ENCODE measurements around the gene RASSF6.
"Not testable (repeated sequence)": the region's sequence is repeated elsewhere in the genome, so short reads cannot be mapped to it uniquely, and the experiment has no call there.

RASSF6 gene

GRCh38 chr4:73631565-73632226, 11.5 kb upstream of the RASSF6 start:
- H3K36me3 ChIP-seq (ENCODE audit: insufficient read depth, low read length), result no peaks in the 10 kb centered on the region
- no peak overlapping the region for H2AFZ ChIP-seq (ENCODE audit: low read depth, low read length)

GRCh38 chr4:73628834-73629233, 8.6 kb upstream of the RASSF6 start:
- not testable (repeated sequence) for H3K36me3 ChIP-seq (ENCODE audit: insufficient read depth, low read length); H3K4me3 ChIP-seq (ENCODE audit: low read length); H2AFZ ChIP-seq (ENCODE audit: low read depth, low read length); H3K9me3 ChIP-seq (ENCODE audit: low read length); H3K4me1 ChIP-seq (ENCODE audit: insufficient read depth, low read length); H3K27me3 ChIP-seq (ENCODE audit: insufficient read depth, low read length)

More at GRCh38 chr4:73631565-73632226, 11.5 kb upstream of the RASSF6 start:
- Histone ChIP-seq H3K27me3 (ENCODE audit: insufficient read depth, low read length) (no peaks in the 10 kb centered on the region), H3K4me3 (ENCODE audit: low read length) (no peak overlapping the region), H3K9me3 (ENCODE audit: low read length) (no peaks in the 10 kb centered on the region), H3K4me1 (ENCODE audit: insufficient read depth, low read length) (no peaks in the 10 kb centered on the region)

DNA sequence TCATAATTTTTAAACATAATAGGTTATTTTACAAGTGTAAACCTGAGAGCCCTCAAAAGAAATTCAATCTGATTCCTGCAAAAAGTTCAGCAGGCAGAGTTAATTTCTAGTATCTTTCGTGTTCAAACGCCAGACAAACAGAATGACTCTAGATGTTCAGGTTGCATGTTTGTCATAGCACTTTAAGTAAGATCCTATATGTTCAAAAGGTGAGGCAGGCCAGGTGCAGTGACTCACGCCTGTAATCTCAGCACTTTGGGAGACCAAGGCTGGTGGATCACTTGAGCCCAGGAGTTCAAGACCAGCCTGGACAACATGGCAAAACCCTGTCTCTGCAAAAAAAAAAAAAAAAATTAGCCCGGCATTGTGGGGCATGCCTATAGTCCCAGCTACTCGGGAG, 1.1 kb upstream of the RASSF6 start:
- Histone ChIP-seq H3K36me3 (ENCODE audit: insufficient read depth, low read length) (no peaks in the 10 kb centered on the region), H3K27me3 (ENCODE audit: insufficient read depth, low read length) (peaks cover 4% of the 10 kb centered on the region), H2AFZ (ENCODE audit: low read depth, low read length) (no peak overlapping the region), H3K9me3 (ENCODE audit: low read length) (no peaks in the 10 kb centered on the region), H3K4me3 (ENCODE audit: low read length) (no peak overlapping the region), H3K4me1 (ENCODE audit: insufficient read depth, low read length) (peaks cover 2% of the 10 kb centered on the region)

DNA sequence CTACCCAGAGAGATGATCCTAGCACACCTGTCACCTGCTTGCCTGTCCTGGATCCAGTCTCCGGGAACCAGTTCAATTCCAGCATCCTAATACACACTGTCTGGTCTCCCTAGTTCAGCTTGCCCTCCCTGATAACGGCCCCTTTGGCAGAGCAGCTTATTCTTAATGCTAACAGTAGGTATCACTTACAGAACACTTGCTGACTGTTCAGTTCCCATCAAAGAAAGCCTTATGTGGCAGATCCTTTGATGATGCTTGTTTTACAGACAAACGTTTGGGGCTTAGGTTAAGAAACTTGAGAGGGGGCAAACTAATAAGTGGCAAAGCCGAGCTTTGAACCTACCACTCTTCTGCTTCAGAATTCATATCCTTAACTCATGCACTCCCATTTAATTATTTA, 890 bp downstream of the RASSF6 start:
- no peaks in the 10 kb centered on the region for H3K36me3 ChIP-seq (ENCODE audit: insufficient read depth, low read length)
- peaks cover 4% of the 10 kb centered on the region for H3K27me3 ChIP-seq (ENCODE audit: insufficient read depth, low read length)
- no peak overlapping the region for H2AFZ ChIP-seq (ENCODE audit: low read depth, low read length)
- peaks cover 2% of the 10 kb centered on the region for H3K4me1 ChIP-seq (ENCODE audit: insufficient read depth, low read length)
- no peak overlapping the region for H3K4me3 ChIP-seq (ENCODE audit: low read length)
- no peaks in the 10 kb centered on the region for H3K9me3 ChIP-seq (ENCODE audit: low read length)

DNA sequence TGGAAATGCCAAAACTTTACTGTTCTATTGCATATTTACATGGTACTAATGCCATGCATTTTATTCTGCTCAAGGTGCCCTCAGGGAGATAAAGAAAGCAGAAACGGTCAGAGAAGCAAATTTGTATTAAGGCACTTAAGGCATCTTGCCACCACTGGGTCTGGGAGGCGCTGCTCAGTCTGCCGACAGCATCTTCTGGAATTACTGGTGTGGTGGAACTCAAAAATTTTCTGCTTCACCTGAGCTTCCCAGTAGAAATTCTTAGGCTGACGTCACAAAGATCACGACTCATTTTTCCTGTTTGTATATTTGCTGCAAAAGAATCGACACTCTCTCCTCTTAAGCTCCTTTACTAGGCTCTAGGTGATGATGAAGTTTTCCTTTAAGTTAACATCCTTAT, 3.0 kb downstream of the RASSF6 start:
- Histone ChIP-seq H3K4me1 (ENCODE audit: insufficient read depth, low read length) (peaks cover 2% of the 10 kb centered on the region), H3K9me3 (ENCODE audit: low read length) (no peaks in the 10 kb centered on the region), H3K4me3 (ENCODE audit: low read length) (no peak overlapping the region), H3K27me3 (ENCODE audit: insufficient read depth, low read length) (peaks cover 4% of the 10 kb centered on the region), H2AFZ (ENCODE audit: low read depth, low read length) (no peak overlapping the region), H3K36me3 (ENCODE audit: insufficient read depth, low read length) (no peaks in the 10 kb centered on the region)

DNA sequence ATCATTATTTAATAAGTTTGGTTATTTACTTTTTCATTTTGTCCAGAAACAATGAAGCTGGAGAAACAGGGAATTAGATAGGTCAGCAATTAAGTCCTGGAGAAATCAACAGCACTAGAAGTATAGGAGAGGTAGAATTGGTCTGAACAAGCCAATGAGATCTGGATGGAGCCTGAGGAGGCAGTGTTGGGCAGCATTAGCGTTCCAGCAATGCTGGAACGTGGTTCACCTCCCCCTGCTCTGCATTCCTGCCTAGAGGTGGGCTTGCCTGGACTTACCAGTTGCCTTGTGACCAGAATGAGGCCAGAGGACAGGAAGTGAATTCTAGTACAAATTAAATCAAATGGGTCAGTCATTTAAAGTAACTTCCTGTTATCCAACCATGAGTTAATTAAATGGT, 4.6 kb downstream of the RASSF6 start:
- no peak overlapping the region for H2AFZ ChIP-seq (ENCODE audit: low read depth, low read length)
- peaks cover 4% of the 10 kb centered on the region for H3K27me3 ChIP-seq (ENCODE audit: insufficient read depth, low read length)
- no peaks in the 10 kb centered on the region for H3K36me3 ChIP-seq (ENCODE audit: insufficient read depth, low read length)
- H3K4me1 ChIP-seq (ENCODE audit: insufficient read depth, low read length), result no peaks in the 10 kb centered on the region
- no peak overlapping the region for H3K4me3 ChIP-seq (ENCODE audit: low read length)
- no peaks in the 10 kb centered on the region for H3K9me3 ChIP-seq (ENCODE audit: low read length)

DNA sequence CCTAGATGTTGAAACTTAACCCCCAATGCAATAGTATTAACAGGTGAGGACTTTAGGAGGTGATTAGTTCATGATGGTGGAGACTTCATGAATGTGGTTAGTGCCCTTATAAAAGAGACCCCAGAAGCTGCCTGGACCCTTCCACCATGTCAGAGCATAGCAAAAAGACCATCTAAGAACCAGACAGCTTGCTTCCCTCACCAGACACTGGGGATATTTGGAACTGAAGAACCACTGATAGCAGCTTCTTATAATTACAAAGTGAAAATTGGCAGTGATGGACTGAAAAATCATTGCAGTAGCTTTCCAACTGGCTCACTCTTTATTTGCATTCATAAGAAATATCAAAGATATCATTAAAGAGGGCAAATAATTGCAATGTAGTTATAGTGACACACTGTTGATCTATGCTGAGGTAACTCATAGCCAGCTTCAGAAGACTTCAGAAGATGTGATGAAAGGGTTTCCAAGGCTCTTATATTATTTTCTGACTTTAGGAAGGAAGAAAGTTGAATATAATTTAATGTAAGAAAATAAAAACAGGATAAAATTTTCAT, 5.8 kb downstream of the RASSF6 start:
- H3K36me3 ChIP-seq (ENCODE audit: insufficient read depth, low read length), result no peaks in the 10 kb centered on the region
- no peaks in the 10 kb centered on the region for H3K9me3 ChIP-seq (ENCODE audit: low read length)
- H3K27me3 ChIP-seq (ENCODE audit: insufficient read depth, low read length), result peaks cover 4% of the 10 kb centered on the region
- H3K4me3 ChIP-seq (ENCODE audit: low read length), result no peak overlapping the region
- no peak overlapping the region for H2AFZ ChIP-seq (ENCODE audit: low read depth, low read length)
- H3K4me1 ChIP-seq (ENCODE audit: insufficient read depth, low read length), result no peaks in the 10 kb centered on the region

DNA sequence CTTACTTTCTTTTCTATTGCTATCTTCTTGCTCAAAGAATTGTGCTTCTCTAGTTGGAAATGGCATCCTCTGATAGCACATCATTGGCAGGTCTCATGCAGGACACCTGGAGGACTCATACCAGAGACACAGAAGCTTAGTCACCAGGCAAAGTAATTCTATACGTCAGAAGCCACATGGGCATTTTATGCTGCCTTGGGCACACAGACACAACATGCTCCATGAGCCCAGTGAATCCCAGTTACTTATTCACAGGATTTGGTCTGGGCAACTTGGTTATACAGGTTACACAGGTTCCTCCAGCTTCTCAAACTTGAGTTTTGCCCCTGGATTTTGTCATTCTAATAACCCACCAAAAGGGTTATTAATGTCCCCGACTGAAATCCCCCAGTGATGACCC, 7.1 kb downstream of the RASSF6 start:
- H2AFZ ChIP-seq (ENCODE audit: low read depth, low read length), result no peak overlapping the region
- no peaks in the 10 kb centered on the region for H3K9me3 ChIP-seq (ENCODE audit: low read length)

DNA sequence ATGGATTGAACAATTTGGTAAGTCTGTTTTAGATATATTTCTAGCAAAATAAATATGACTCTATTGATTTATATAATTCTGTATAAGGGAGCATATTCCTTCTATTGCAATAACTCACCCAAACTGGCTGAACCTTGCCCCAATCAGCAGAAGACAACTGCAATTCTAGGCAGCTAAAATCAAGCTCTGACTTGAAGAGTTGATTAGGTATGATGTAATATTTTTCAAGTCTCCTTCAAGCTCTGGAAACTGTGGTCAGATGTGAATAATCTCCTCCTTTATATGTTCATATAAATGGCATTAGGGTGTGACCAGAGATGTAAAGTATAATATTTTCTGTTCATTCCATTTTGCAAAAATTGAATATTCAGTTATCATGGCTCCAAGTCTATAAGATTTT, 8.2 kb downstream of the RASSF6 start:
- Histone ChIP-seq H3K4me1 (ENCODE audit: insufficient read depth, low read length) (no peaks in the 10 kb centered on the region), H3K4me3 (ENCODE audit: low read length) (no peak overlapping the region), H3K36me3 (ENCODE audit: insufficient read depth, low read length) (no peaks in the 10 kb centered on the region), H3K27me3 (ENCODE audit: insufficient read depth, low read length) (no peaks in the 10 kb centered on the region), H2AFZ (ENCODE audit: low read depth, low read length) (no peak overlapping the region), H3K9me3 (ENCODE audit: low read length) (no peaks in the 10 kb centered on the region)

More for the DNA sequence above, 7.1 kb downstream of the RASSF6 start:
- no peaks in the 10 kb centered on the region for H3K36me3 ChIP-seq (ENCODE audit: insufficient read depth, low read length)
- no peaks in the 10 kb centered on the region for H3K27me3 ChIP-seq (ENCODE audit: insufficient read depth, low read length)
- no peaks in the 10 kb centered on the region for H3K4me1 ChIP-seq (ENCODE audit: insufficient read depth, low read length)
- no peak overlapping the region for H3K4me3 ChIP-seq (ENCODE audit: low read length)

GRCh38 chr4:73609706-73610105, 10.5 kb downstream of the RASSF6 start:
- Histone ChIP-seq H3K36me3 (ENCODE audit: insufficient read depth, low read length) (no peaks in the 10 kb centered on the region), H3K4me1 (ENCODE audit: insufficient read depth, low read length) (no peaks in the 10 kb centered on the region), H3K27me3 (ENCODE audit: insufficient read depth, low read length) (no peaks in the 10 kb centered on the region), H2AFZ (ENCODE audit: low read depth, low read length) (no peak overlapping the region), H3K4me3 (ENCODE audit: low read length) (no peak overlapping the region), H3K9me3 (ENCODE audit: low read length) (no peaks in the 10 kb centered on the region)

DNA sequence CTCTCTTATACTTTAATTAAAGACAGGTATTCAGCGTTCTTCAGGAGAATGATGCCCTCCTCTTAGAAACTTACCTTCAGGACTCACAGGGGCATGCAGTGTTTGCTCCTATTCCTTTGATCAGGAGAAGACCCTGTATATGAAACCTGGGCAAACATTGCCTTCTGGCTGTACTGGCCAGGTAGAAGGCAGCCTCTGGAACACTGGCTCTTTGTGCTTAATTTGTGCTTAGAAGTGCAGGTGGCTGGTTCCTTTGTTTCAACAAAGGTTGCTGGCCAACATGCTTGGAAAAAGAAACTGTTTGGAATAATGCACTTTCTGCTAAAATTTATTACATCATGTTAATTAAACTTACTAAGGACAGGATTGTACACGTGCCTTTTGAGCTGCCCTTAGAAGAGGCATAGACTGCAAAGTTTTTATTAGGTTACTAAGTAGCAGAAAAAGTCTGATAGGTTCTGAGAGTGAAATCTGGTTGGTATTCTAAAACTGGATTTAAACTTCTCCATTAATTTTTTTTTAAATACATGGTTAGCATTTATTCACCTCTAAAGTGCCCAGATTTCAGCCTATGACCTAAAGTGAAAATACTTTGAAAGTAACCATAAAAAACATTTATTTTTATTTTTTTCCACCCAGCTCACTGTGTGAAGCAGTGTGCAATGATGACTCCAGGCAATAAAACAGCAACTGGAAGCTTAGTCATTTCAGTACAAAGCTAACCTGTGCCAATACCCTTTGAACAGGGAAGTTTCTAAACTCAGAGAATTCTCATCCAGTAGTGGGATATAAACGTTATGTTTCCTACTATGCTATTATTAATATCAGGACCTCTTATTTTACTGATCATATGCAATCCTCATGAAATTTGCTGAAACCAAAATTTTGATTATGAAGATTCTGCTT, 11.3 kb downstream of the RASSF6 start:
- H3K36me3 ChIP-seq (ENCODE audit: insufficient read depth, low read length), result no peaks in the 10 kb centered on the region
- no peaks in the 10 kb centered on the region for H3K9me3 ChIP-seq (ENCODE audit: low read length)
- no peaks in the 10 kb centered on the region for H3K27me3 ChIP-seq (ENCODE audit: insufficient read depth, low read length)

DNA sequence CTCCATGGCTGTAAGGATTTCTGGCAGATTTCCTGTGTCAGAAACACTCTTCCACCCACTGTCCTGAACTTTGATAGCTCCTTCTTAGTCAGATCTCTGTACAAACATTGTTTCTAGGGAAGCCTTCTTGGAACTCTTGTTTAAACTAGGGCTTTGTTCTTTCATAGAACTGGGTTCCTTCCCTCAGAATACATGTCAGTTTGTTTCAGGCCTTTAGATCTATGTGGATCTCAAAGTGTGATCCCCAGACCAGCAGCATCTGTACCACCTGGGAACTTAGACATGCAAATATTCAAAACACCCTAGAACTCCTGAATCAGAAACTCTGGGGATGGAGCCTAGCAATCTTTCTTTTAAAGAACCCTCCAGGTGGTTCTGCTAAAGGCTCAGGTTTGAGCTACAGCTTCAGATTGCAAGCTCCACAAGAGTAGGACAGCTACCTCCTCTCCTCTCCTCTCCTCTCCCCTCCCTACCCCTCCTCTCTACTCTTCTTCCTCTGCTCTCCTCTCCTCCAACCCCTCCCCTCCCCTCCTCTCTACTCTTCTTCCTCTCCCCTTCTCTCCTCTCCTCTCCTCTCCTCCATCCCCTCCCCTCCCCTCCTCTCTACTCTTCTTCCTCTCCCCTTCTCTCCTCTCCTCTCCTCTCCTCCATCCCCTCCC, 12.7 kb downstream of the RASSF6 start:
- no peaks in the 10 kb centered on the region for H3K4me1 ChIP-seq (ENCODE audit: insufficient read depth, low read length)
- no peaks in the 10 kb centered on the region for H3K27me3 ChIP-seq (ENCODE audit: insufficient read depth, low read length)
- no peak overlapping the region for H3K4me3 ChIP-seq (ENCODE audit: low read length)
- H3K36me3 ChIP-seq (ENCODE audit: insufficient read depth, low read length), result no peaks in the 10 kb centered on the region
- H3K9me3 ChIP-seq (ENCODE audit: low read length), result no peaks in the 10 kb centered on the region
- H2AFZ ChIP-seq (ENCODE audit: low read depth, low read length), result no peak overlapping the region

More for the DNA sequence above, 11.3 kb downstream of the RASSF6 start:
- no peak overlapping the region for H2AFZ ChIP-seq (ENCODE audit: low read depth, low read length)
- no peak overlapping the region for H3K4me3 ChIP-seq (ENCODE audit: low read length)
- no peaks in the 10 kb centered on the region for H3K4me1 ChIP-seq (ENCODE audit: insufficient read depth, low read length)

GRCh38 chr4:73606465-73606974, 13.7 kb downstream of the RASSF6 start:
- Histone ChIP-seq H2AFZ (ENCODE audit: low read depth, low read length) (no peak overlapping the region), H3K9me3 (ENCODE audit: low read length) (no peaks in the 10 kb centered on the region), H3K4me1 (ENCODE audit: insufficient read depth, low read length) (no peaks in the 10 kb centered on the region), H3K4me3 (ENCODE audit: low read length) (no peak overlapping the region), H3K36me3 (ENCODE audit: insufficient read depth, low read length) (no peaks in the 10 kb centered on the region), H3K27me3 (ENCODE audit: insufficient read depth, low read length) (no peaks in the 10 kb centered on the region)
